ENCODE results near the gene SFMBT1.

DNA sequence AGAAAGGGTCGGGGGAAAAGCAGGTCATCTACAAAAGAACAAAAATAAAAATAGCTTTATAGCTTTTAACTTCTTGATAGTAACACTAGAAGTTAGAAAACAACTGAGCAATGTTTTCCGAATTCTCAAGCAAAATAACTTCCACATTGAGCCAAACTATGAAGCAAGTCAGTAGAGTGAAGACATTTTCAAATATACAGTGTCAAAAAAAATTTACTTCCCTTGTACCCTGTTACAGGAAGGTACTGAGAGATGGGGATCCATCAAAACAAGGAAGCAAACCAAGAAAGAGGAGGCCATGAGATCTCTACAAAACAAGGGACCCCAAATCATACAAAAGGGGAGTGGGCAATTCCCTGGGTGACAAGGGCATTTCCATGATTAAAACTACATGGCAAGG lies 121.9 kb downstream of the SFMBT1 start:
- TF ChIP-seq, protein P1, sequence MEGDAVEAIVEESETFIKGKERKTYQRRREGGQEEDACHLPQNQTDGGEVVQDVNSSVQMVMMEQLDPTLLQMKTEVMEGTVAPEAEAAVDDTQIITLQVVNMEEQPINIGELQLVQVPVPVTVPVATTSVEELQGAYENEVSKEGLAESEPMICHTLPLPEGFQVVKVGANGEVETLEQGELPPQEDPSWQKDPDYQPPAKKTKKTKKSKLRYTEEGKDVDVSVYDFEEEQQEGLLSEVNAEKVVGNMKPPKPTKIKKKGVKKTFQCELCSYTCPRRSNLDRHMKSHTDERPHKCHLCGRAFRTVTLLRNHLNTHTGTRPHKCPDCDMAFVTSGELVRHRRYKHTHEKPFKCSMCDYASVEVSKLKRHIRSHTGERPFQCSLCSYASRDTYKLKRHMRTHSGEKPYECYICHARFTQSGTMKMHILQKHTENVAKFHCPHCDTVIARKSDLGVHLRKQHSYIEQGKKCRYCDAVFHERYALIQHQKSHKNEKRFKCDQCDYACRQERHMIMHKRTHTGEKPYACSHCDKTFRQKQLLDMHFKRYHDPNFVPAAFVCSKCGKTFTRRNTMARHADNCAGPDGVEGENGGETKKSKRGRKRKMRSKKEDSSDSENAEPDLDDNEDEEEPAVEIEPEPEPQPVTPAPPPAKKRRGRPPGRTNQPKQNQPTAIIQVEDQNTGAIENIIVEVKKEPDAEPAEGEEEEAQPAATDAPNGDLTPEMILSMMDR (IDR thresholded peaks at IDR 0.05), result no peak
- TF ChIP-seq POLR2A (IDR thresholded peaks at IDR 0.05), result no peak
